NCI-H1436 (cell line): Measurements from ENCODE around the gene ZNF516.

Source experiments
- DNase-seq: peaks from one replicate; lab custom pipeline; 2025; lab: John Stamatoyannopoulos, UW

The ZNF516 gene

GRCh38 chr18:76419811-76420210 lies 75.2 kb downstream of the ZNF516 start:
- DNase-seq = no peak

DNA sequence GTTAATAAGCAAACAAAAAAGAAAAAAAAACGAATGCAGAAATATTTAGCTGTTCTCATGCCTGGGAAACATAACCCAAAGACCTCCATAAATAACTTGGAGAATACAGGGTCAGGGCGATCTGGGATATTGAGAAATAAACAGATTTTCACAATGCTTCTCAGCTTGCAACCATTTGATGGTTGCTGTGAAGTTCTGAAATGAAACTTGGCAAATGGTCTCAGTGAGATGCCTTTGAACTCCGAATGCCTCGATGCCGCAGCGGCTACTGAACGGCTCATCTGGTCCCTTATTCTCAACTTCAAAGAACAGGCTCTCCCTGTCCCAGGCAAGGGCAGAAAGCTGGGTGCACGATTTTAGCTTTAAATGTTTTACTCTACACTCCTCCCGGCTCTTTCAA lies 78.1 kb downstream of the ZNF516 start:
- no peak for DNase-seq

DNA sequence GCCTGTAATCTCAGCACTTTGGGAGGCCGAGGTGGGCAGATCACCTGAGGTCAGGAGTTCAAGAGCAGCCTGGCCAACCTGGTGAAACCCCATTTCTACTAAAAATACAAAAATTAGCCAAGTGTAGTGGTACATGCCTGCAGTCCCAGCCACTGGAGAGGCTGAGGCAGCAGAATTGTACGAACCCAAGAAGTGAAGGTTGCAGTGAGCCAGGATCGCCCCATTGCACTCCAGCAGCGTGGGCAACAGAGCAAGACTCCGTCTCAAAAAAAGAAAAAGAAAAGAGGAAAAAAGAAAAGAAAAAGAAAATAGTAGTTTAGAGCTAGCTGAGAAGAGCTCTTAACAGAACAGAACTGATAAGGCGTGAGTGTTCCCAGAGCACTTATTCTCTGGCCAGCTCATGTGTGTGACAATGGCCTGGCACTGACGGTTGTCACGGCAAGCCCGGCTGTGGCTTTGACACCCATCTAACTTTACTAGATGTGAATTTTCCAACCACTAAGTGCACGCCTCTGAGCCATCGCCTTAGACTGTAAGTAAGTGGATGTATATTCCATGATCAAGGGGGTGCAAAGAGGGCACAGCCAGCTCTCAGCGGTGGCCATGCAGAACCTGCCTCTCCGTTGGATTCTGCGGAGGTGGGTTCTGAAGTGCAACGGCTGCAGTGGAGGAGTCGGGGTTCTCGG lies 80.0 kb downstream of the ZNF516 start:
- DNase-seq = no peak

GRCh38 chr18:76412818-76413565 lies 82.0 kb downstream of the ZNF516 start:
- no peak for DNase-seq

- DNase-seq = no peak
Observed at GRCh38 chr18:76412010-76412817, 82.8 kb downstream of the ZNF516 start.

- no peak for DNase-seq
Observed at GRCh38 chr18:76410660-76411417, 84.2 kb downstream of the ZNF516 start.

- no peak for DNase-seq
Observed at GRCh38 chr18:76410033-76410432, 85.0 kb downstream of the ZNF516 start.

DNA sequence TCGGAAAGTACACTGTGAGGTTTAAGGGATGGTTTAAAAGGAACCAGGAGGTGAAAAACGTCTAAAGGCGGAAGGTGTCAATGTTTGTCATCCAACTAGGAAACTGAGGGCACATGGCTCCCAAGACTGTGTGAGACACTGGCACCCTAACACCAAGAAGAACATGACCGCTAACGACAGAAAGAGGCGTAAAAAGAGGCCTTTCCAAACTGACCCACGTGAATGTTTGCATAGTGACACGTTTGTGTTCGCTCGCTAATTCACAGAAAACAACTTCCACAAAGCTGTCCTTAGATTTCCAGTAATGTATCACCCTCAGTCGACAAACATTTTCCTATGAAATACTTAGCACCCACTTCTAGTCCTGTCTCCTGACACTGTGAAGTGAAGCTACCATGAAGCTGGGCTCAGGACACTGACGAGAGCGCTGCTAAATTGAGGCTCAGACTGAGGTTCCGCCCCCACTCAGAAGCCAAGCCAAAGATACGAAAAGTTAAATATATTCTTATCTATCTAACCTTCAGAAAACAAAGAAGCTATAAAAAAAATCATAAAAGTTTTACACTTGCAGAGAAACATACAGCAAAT lies 86.5 kb downstream of the ZNF516 start:
- DNase-seq = no peak

GRCh38 chr18:76407681-76408080 lies 87.4 kb downstream of the ZNF516 start:
- no peak for DNase-seq

GRCh38 chr18:76406791-76407190 lies 88.3 kb downstream of the ZNF516 start:
- DNase-seq = no peak

DNA sequence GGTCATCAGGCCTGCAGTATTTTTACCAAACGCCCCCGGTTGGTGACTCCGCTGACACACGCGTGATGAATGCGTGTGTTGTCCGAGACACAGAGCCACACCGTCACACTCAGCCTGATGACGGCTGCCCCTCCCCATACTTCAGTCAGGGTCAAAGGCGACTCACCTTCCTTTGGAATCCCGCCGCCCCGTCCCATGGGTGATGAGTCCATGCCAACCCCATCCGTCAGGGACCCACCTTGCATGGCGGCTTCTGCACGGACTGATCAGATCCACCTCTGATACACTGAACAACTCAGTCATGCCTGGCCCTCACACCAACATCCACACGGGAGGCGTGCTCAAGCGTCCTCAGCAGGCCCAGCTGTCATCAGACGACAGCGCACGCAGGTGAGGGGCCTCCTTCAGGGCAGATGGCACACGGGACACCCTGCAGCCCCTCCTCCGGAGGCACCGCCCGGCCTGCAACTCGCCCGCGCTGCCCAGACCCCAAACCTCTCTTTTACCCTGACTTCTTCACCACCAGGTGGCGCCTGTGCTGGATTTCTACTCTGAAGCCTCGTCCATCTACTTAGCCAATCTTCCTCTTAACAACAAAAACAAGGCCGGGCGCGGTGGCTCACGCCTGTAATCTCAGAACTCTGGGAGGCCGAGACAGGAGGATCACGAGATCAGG lies 89.2 kb downstream of the ZNF516 start:
- DNase-seq = peak; percentile 12

DNA sequence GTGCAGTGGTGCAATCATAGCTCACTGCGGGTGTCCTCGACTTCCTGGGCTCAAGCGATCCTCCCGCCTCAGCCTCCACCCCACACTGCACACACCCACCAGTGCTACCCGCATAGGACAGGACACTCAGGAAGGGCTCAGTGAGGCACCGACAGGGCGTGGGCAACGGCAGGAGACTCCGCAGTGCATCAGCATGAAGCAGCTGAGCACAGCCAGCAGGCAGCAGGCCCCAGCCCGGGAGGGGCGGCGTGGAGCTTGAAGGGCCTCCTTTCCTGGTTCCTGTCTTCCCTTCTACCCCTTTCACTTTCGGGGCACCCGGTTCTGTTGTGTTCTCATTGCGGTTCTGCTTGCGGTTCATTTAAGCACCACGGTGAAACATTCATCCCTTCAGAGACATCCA lies 89.8 kb downstream of the ZNF516 start:
- DNase-seq = no peak

DNA sequence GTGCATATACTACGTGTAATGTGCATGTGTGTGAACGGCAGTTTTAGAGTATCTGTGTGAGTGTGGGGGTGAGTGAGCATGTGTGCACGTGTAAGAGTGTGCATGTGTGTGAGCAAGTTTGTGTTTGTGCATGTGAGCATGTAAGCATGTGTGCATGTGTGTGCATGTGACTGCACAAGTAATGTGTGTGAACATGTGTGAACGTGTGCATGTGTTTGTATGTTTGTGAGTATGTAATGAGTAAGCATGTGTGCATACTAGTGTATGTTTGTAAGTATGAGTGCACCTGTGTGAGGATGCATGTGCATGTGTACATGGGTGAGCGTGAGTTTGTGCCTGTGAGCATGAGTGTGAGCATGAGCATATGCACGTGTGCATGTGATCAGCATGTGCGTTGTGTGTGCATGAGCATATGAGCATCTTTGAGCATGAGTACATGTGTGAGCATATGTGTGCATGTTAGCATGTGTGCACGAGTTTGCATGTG lies 90.7 kb downstream of the ZNF516 start:
- no peak for DNase-seq

- no peak for DNase-seq
Observed at GRCh38 chr18:76402026-76402990, 92.7 kb downstream of the ZNF516 start.

- no peak for DNase-seq
Observed at GRCh38 chr18:76401498-76401897, 93.5 kb downstream of the ZNF516 start.

DNA sequence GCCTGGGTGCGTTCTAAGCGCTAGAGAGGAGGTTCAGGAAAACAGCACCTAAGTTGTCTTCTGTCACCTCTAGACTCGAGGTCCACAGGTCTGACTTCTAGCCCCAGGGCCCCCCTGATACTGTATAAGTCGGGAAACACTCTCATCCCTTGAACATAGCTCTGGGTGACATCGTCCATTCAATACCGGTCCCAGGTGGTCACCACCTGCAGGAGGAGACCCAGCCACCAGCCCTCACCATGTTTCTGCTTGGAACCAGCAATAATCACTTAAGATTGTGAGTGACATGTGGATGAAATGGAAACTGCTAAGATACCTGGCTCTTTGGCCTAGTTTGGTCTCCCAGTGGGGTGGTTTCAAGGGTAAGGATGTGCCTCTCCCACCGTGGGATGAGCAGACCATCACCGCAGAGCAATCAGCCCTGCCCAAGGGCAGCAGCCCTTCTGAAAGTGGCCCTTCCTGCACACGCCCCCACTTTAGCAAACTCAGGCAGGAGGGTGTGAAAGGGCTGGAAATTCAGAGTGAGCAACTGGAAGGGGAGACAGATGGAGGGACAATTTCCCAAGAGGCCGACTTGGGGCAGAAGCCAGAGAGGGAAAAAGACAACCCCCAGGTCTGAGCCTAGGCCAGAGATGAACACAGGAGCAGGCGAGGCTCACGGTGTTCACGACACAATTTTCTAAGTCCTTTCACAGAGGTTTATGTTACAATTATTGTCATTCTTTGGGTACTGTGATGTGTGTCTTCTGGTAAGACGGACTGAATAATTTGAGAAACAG lies 95.2 kb downstream of the ZNF516 start:
- DNase-seq = no peak

DNA sequence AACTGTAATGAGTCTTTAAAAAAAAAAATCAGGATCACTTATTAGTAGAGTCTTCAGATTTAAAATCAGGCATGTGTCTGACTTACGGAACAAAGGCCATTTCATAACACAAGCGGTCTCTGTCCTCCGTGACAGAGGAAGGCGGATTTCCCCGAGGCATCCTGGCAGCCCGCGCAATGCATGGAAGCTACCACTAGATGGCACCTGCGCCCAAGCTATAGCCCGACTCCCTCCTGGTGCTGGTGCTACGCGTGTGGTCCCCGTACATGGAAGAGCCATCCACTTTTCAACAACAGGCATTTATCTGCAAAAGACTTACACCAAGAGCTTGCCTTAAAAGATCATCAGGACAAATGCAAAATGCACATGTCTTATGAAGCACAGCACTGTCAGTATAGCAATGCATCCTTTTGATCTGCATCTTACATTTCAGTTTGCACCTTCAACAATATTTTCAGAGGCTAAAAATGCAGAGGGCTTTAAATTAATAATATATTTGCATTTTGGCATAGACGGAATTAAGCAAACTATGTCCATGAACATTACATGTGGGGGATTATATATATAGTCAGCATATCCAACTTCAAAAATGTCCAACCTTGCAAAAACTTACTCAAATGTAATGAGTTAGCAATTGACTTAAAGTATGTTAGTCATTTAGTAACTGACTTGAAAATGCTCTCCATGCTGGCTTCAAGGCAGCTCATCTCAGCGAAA lies 96.0 kb downstream of the ZNF516 start:
- DNase-seq = peak; percentile 40

DNA sequence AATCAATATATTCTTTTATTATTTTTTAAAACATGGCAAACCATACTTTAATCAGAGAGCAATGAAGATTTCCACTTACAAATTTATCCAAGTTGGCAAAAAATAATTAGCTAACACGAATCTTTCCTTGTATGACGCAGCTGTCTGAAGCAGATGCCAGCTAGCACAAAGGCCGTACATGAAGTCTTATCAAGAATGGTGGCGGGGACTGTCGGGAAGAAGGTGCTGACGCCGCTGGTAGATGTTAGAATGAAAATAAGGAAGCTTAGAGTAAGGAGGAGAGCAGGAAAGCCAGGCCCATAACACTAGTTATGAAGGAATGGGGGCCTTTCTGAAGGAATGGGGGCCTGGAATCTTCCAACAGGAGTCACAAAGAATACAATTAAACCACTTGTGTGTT lies 96.7 kb downstream of the ZNF516 start:
- no peak for DNase-seq
